ENCODE results near the gene SPEG.
A peak's percentile ranks its signal among the peaks of the same experiment; 100 is the strongest.

Gene SPEG

DNA sequence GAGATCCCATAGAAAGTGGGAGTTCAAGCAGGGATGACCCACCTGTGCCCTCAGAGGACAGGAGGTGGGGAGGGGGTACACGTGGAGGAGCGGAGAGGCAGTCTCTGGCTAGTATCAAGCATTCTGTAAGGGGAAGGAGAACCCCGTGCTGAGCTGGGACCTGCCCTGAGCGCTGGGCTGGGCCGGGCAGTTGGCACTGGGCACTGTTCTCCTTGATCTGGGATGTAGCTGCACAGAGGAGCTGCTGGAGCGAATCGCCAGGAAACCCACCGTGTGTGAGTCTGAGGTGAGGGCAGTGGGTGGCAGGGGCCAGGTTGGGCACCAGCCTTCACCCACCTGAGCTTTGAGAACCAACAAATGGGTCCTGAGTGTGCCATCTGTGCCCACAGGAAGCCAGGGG lies 44.3 kb downstream of the SPEG start:
- DNase-seq (ENCODE audit: low spot score), result no peak

DNA sequence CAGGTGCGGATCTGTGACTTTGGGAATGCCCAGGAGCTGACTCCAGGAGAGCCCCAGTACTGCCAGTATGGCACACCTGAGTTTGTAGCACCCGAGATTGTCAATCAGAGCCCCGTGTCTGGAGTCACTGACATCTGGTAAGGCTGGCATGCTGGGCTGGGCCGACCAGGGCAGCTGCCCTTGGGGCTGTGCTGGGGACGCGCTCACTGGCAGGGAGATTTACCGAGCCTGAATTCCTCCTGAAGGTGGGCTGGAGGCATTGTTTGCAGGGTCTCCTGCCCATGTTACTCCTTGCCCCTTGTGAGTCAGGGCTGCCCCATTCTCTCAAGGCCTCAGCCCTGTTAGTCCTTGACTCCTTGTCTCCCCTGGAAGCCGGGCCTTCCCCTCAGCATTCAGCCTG lies 45.4 kb downstream of the SPEG start:
- DNase-seq (ENCODE audit: low spot score), result no peak

DNA sequence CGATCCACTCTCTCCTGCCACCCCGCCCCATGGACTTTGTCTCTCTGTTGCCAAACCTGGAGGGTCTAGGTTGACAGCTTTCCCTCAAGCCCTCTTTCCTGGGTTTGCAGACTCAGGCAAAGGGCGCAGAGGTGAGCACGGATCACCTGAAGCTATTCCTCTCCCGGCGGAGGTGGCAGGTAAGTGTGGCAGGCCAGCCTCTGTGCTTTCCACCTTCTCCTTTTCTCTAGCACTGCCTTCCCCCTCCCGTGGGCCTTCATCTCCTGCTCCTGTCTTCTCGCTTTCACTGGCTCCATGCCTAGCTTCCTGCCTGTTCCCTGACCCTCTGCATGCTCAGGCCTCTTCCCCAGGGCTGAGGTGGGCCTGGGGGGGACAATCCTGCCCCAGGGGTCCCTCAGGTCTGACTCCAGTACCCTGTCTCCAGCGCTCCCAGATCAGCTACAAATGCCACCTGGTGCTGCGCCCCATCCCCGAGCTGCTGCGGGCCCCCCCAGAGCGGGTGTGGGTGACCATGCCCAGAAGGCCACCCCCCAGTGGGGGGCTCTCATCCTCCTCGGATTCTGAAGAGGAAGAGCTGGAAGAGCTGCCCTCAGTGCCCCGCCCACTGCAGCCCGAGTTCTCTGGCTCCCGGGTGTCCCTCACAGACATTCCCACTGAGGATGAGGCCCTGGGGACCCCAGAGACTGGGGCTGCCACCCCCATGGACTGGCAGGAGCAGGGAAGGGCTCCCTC lies 48.2 kb downstream of the SPEG start:
- no peak for DNase-seq (ENCODE audit: low spot score)

DNA sequence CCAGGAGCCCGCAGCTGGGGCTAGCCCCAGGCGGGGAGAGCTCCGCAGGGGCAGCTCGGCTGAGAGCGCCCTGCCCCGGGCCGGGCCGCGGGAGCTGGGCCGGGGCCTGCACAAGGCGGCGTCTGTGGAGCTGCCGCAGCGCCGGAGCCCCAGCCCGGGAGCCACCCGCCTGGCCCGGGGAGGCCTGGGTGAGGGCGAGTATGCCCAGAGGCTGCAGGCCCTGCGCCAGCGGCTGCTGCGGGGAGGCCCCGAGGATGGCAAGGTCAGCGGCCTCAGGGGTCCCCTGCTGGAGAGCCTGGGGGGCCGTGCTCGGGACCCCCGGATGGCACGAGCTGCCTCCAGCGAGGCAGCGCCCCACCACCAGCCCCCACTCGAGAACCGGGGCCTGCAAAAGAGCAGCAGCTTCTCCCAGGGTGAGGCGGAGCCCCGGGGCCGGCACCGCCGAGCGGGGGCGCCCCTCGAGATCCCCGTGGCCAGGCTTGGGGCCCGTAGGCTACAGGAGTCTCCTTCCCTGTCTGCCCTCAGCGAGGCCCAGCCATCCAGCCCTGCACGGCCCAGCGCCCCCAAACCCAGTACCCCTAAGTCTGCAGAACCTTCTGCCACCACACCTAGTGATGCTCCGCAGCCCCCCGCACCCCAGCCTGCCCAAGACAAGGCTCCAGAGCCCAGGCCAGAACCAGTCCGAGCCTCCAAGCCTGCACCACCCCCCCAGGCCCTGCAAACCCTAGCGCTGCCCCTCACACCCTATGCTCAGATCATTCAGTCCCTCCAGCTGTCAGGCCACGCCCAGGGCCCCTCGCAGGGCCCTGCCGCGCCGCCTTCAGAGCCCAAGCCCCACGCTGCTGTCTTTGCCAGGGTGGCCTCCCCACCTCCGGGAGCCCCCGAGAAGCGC lies 49.1 kb downstream of the SPEG start:
- no peak for DNase-seq (ENCODE audit: low spot score)

DNA sequence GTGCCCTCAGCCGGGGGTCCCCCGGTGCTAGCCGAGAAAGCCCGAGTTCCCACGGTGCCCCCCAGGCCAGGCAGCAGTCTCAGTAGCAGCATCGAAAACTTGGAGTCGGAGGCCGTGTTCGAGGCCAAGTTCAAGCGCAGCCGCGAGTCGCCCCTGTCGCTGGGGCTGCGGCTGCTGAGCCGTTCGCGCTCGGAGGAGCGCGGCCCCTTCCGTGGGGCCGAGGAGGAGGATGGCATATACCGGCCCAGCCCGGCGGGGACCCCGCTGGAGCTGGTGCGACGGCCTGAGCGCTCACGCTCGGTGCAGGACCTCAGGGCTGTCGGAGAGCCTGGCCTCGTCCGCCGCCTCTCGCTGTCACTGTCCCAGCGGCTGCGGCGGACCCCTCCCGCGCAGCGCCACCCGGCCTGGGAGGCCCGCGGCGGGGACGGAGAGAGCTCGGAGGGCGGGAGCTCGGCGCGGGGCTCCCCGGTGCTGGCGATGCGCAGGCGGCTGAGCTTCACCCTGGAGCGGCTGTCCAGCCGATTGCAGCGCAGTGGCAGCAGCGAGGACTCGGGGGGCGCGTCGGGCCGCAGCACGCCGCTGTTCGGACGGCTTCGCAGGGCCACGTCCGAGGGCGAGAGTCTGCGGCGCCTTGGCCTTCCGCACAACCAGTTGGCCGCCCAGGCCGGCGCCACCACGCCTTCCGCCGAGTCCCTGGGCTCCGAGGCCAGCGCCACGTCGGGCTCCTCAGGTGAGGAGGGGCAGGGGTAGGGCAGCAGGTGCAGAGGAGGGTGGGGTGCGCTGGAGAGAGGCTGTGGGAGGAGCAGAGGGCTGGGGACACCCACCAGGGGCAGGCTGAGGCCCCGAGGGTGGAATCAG lies 49.9 kb downstream of the SPEG start:
- DNase-seq (ENCODE audit: low spot score), result no peak

DNA sequence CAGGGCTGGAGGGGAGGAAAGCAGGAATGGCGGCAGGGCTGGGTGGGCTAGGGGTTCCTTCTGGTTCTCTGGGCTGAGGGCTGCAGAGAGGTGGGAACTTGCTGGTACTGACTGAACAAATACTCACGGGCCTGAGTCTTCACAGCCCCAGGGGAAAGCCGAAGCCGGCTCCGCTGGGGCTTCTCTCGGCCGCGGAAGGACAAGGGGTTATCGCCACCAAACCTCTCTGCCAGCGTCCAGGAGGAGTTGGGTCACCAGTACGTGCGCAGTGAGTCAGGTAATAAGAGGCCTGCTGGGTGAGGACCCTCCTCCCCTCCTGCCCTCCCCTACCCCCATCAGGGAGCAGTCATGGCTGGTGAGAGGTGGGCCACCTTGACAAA lies 50.5 kb downstream of the SPEG start:
- DNase-seq (ENCODE audit: low spot score), result no peak

DNA sequence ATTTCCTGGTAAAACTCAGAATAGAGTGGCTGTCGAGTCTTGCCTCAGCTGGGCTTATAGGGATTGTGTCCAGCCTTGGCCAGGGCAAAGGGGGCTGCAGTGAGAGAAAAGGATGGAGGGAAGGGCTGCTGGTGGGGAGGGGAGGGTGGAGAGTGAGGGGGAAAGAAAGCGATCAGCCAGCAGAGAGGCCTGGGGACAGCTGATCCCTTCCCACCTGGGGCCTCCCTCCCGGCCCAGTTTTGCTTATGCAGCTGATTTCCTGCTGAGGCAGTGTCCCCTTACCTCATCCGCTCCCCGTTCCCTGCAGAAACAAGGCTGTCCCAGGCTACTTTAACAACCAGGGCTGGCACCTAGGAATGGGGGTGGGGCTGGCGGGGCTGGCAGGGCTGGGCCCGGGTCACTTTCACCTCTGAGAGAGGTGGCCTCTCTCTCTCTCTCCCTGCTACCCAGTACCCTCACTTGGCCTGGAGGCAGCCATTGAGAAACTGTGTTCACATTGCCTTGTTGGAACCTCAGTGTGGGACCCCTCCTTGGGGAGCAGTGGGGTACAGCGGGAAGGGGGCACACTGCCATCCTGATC lies 51.8 kb downstream of the SPEG start:
- DNase-seq (ENCODE audit: low spot score), result no peak

DNA sequence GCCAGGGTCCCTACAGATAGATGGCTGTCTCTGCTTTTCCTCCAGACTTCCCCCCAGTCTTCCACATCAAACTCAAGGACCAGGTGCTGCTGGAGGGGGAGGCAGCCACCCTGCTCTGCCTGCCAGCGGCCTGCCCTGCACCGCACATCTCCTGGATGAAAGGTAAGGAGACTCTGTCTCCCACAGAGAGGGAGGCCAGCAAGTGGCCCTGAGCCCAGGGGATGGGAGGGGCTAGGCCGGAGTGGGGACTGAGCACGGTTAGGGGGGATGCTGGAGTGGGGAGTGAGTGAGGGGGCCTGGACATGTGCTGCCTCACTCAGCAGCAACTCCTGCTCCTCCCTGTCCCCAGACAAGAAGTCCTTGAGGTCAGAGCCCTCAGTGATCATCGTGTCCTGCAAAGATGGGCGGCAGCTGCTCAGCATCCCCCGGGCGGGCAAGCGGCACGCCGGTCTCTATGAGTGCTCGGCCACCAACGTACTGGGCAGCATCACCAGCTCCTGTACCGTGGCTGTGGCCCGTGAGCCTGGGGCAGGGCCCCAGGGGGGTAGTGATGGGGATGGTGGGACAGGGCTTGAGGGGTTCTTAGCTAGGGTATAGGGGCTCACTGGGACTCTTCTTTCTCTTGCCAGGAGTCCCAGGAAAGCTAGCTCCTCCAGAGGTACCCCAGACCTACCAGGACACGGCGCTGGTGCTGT lies 53.7 kb downstream of the SPEG start:
- DNase-seq (ENCODE audit: low spot score), result no peak

DNA sequence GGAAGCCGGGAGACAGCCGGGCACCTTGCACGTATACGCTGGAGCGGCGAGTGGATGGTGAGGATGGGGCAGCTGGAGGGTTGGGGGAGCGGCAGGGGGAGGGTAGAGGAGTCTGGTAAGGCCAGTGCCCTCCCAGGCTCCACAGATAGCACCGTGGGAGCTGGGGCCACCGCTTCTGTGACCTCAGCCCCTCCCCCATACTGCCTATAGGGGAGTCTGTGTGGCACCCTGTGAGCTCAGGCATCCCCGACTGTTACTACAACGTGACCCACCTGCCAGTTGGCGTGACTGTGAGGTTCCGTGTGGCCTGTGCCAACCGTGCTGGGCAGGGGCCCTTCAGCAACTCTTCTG lies 54.2 kb downstream of the SPEG start:
- no peak for DNase-seq (ENCODE audit: low spot score)

DNA sequence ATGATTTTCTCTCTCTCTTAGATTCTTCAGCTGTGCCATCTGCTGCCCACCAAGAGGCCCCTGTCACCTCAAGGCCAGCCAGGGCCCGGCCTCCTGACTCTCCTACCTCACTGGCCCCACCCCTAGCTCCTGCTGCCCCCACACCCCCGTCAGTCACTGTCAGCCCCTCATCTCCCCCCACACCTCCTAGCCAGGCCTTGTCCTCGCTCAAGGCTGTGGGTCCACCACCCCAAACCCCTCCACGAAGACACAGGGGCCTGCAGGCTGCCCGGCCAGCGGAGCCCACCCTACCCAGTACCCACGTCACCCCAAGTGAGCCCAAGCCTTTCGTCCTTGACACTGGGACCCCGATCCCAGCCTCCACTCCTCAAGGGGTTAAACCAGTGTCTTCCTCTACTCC lies 54.7 kb downstream of the SPEG start:
- DNase-seq (ENCODE audit: low spot score), result no peak

DNA sequence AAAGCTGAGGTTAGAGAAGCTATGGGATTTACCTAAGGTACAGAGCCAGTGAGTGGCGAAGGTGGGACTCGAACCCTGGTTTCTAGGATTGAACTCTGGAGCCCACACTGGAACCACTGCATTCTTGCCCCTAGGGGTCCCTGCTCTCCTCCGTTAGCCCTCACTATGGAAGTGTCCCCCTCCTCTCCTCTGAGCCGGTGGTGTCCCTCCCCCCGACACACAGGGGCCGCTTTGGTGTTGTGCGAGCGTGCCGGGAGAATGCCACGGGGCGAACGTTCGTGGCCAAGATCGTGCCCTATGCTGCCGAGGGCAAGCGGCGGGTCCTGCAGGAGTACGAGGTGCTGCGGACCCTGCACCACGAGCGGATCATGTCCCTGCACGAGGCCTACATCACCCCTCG lies 55.5 kb downstream of the SPEG start:
- DNase-seq (ENCODE audit: low spot score), result no peak

DNA sequence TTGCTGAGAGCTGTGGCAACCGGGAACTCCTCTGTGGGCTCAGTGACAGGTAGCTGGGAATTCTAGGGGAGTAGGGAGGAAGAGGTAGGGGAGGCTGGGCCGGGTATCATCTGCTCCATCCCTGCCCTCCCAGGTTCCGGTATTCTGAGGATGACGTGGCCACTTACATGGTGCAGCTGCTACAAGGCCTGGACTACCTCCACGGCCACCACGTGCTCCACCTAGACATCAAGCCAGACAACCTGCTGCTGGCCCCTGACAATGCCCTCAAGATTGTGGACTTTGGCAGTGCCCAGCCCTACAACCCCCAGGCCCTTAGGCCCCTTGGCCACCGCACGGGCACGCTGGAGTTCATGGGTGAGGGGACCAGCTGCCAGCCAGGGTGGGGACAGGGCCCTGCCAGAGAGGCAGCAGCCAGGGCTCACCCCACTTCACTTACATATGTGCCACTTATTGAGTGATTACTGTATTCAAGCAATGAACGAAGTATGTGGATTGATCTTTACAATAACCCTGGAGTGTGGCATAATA lies 56.0 kb downstream of the SPEG start:
- no peak for DNase-seq (ENCODE audit: low spot score)

DNA sequence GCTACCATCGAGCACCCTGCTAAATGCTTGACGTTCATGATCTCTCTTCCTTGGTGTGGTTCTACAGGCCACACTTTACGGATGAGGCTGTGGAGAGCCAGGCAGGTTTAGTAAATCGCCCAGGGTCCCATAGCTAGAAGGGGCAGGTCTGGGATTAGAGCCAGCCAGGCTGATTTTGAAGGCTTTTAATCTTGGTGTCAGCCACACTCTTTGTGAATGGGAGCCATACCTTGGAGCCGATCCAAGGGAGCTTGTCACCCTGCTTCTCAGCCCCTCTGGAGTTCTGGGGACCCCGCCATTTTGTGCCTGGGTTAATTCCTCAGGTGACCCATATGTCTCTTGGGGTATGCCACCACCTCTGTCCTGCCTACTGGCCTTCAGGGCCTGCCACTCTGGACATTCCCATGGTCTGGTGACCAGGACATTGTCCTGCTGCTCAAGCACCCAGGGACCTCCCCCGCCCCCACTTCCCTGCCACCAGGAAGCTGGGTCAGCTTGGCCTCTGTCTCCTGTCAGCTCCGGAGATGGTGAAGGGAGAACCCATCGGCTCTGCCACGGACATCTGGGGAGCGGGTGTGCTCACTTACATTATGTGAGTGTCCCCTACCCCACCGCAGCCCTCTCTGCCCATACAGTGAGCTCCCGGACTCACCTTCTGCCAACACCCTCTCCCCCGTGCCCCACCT lies 56.8 kb downstream of the SPEG start:
- no peak for DNase-seq (ENCODE audit: low spot score)

DNA sequence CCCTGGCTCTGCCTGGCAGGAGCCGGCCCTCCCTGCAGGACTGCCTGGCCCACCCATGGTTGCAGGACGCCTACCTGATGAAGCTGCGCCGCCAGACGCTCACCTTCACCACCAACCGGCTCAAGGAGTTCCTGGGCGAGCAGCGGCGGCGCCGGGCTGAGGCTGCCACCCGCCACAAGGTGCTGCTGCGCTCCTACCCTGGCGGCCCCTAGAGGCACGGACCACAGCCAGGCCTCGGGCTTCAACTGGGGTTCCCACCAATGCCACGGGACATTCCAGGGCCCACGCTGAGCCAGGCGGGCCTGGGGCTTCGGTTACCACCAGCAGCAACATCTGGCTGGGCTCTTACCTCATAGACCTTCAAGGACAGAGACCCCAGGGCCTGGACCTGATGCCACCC lies 57.9 kb downstream of the SPEG start:
- DNase-seq (ENCODE audit: low spot score), result no peak

DNA sequence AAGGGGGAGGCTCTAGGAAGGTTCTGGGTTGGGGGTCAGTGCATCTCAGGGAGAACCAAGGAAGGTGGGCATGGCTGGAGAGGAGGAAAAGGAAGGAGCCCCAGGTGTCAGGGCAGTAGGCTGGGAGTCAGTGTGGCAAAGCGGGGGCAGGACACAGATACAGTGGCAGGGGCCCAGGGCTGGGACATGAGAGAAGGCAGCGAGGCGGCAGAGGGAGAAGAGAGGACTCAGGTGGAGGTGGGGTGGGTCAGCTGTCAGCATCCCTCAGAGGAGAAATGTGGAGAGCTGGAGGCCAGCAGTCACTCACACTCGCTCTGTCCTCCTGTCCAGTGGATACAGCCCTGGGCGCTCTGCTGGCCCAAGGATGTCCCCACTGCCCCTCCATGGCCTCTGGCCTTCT lies 58.4 kb downstream of the SPEG start:
- no peak for DNase-seq (ENCODE audit: low spot score)

DNA sequence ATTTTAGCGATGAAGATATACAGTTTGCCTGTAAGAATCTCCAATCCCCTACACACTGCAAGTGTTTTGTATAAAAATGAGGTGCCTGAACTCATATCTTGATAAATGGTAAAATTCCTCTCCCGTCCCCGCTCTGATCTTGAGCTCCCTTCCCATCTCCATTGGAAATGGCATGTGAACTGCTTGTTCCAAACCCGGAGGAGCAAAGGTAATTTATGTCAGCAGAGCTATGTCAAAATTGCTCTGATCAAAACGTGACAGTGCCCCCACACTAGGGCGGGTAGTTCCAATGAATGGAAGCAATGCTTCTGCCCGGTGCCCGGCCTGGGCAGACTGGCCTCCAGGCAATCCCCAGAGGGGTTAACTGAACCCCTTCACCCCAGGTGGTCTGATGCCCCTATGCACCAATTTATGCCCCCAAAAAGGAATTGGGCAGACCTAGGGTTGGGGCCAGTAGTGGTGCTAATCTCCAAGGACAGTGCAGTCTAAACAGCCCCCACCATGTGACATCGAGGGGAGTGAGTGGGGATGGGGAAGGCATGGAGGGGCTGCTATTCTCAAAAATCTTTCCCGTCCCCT lies 60.4 kb downstream of the SPEG start:
- no peak for DNase-seq (ENCODE audit: low spot score)

DNA sequence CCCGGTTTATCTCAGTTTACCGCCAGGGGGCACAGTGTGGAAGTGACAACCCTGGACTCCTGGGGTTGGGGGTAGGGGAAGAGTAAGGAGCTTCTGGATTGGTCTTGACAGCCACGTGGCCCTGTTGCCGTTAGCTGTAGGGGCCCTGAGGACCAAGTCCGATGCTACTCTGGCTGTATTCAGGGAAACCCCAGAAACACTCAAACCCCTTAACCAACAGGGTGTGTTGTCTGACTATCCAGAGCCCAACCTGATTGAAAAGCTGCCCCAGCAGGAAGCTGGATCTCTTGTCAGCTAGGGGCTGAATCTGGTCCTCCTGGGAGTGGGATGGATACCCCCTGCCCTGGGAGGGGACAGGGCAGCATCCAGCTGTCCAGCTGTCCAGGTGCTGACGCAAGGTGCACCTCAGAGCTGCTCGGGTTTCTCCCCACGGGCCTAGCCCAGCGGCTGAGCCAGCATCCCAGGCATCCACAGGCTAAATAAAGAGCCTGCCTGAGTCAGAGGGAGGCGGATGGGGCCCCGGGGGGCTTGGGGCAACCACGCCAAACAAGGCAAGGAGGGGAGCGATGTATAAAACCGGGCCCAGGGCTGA lies 61.0 kb downstream of the SPEG start:
- DNase-seq (ENCODE audit: low spot score), result peak; percentile 80

DNA sequence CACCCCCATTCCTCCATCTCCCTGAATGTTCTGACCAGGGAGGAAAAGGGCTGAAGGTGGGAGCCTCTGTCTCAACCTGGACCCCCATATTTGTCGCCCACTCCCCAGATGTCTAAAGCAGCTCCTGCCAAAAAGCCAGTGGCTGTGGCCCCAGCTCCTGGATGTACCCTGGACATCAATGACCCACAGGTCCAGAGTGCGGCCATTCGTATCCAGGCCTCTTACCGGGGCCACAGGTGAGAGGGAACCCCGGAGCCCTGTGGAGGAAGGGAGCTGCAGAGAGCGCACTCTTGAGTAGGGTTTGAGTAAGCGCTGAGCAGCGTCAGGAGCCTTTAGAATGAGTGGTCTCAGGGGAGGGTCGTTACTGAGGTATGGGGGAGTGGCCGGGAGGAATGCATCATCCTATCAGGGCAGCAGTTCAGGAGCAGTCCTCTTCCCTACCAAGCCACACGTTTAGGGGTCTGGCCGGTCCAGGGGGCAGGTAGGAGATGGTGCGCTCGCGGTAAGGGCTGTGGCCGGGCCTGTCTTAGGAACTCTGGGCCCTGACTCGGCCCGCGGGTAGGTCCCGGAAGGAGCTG lies 61.7 kb downstream of the SPEG start:
- DNase-seq (ENCODE audit: low spot score), result no peak

DNA sequence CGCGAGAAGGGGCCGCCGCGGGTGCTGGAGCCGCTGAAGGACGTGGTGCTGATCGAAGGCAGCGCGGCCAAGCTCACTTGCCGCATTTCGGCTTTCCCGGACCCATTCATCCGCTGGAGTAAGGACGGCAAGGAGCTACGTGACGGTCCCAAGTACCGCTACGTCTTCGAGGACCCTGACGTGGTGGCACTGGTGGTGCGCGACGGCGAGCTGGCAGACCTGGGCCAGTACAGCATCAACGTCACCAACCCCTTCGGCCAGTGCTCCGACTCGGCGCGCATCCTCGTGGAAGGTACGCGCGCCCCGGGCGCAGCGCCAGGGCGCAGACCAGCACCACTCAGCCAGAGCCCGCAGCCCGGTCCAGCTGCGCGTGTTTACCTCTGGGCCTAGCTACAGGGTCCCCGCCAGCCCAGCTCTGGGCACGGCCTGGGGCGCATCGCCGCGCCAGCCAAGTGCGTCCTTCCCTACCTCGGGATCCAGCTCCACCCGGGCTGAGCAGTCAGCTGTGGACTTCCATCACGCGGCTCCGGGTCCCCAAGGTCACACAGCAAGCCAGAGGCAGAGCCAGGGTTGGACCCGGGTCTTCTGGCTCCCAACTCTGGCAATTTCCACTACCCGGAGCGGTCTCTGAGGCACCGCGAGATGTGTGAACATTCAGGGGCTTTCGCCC lies 62.3 kb downstream of the SPEG start:
- DNase-seq (ENCODE audit: low spot score), result no peak
